Measurements from ENCODE around the gene AMOT.

AMOT gene

GRCh38 chrX:112798736-112799135 is 41.9 kb downstream of the AMOT start:
- no peak for DNase-seq

- no peak for DNase-seq
Measured at GRCh38 chrX:112789931-112790330, 50.7 kb downstream of the AMOT start.

- DNase-seq = no peak
Measured at GRCh38 chrX:112786076-112786475, 54.6 kb downstream of the AMOT start.

GRCh38 chrX:112785344-112785743 is 55.3 kb downstream of the AMOT start:
- DNase-seq = no peak

- DNase-seq = no peak
Measured at GRCh38 chrX:112784692-112785091, 55.9 kb downstream of the AMOT start.

- DNase-seq = no peak
Measured at GRCh38 chrX:112779139-112779538, 61.5 kb downstream of the AMOT start.

GRCh38 chrX:112774651-112775293 is 65.9 kb downstream of the AMOT start:
- DNase-seq = no peak

- DNase-seq = no peak
Measured at GRCh38 chrX:112774142-112774541, 66.5 kb downstream of the AMOT start.

GRCh38 chrX:112769034-112769433 is 71.6 kb downstream of the AMOT start:
- DNase-seq = no peak

- DNase-seq = no peak
Measured at GRCh38 chrX:112768563-112768962, 72.1 kb downstream of the AMOT start.

- no peak for DNase-seq
Measured at GRCh38 chrX:112766774-112767173, 73.9 kb downstream of the AMOT start.

- no peak for DNase-seq
Measured at GRCh38 chrX:112761242-112762207, 79.1 kb downstream of the AMOT start.

- DNase-seq = no peak
Measured at GRCh38 chrX:112760697-112761096, 79.9 kb downstream of the AMOT start.

- no peak for DNase-seq
Measured at GRCh38 chrX:112759966-112760365, 80.7 kb downstream of the AMOT start.

- DNase-seq = no peak
Measured at GRCh38 chrX:112759512-112759911, 81.1 kb downstream of the AMOT start.

- no peak for DNase-seq
Measured at GRCh38 chrX:112757946-112758345, 82.7 kb downstream of the AMOT start.

- DNase-seq = no peak
Measured at GRCh38 chrX:112753116-112753515, 87.5 kb downstream of the AMOT start.

GRCh38 chrX:112751076-112751475 is 89.6 kb downstream of the AMOT start:
- no peak for DNase-seq

GRCh38 chrX:112746812-112747595 is 93.6 kb downstream of the AMOT start:
- DNase-seq = no peak

GRCh38 chrX:112738347-112739033 is 102.1 kb downstream of the AMOT start:
- no peak for DNase-seq

- no peak for DNase-seq
Measured at GRCh38 chrX:112736310-112736709, 104.3 kb downstream of the AMOT start.

- no peak for DNase-seq
Measured at GRCh38 chrX:112735147-112735546, 105.5 kb downstream of the AMOT start.

GRCh38 chrX:112734290-112734689 is 106.3 kb downstream of the AMOT start:
- DNase-seq = no peak
